Right lung (tissue), 10 donors: ENCODE measurements around the gene CMTR2. TPM values are rescaled to one million over a fixed set of nuclear protein-coding genes. Genes with fewer than 3 reads are reported as not detected.
"Not testable (repeated sequence)": the region's sequence is repeated elsewhere in the genome, so short reads cannot be mapped to it uniquely, and the experiment has no call there.

Experiments used
- DNase-seq, 2 donors: peaks; one replicate each; pipeline ENCODE4 v3.0.0-alpha.2; 2013
- long read RNA-seq, 8 donors: transcript quantifications; one replicate each; lab custom pipeline, GENCODE V29; 2026
- polyA plus RNA-seq, 5 donors: library from polyadenylated mRNA; unstranded; fragments of 120-200 nt; gene quantifications; one replicate each; pipeline versions ENCODE4 v1.2.1 to v1.2.3, GENCODE V29; 2013; ENCODE audit warnings: inconsistent platforms in 1 of 5, low replicate concordance in 1 of 5; ENCODE audit not compliant: insufficient read length in 5 of 5, insufficient read depth in 1 of 5

CMTR2 gene, protein sequence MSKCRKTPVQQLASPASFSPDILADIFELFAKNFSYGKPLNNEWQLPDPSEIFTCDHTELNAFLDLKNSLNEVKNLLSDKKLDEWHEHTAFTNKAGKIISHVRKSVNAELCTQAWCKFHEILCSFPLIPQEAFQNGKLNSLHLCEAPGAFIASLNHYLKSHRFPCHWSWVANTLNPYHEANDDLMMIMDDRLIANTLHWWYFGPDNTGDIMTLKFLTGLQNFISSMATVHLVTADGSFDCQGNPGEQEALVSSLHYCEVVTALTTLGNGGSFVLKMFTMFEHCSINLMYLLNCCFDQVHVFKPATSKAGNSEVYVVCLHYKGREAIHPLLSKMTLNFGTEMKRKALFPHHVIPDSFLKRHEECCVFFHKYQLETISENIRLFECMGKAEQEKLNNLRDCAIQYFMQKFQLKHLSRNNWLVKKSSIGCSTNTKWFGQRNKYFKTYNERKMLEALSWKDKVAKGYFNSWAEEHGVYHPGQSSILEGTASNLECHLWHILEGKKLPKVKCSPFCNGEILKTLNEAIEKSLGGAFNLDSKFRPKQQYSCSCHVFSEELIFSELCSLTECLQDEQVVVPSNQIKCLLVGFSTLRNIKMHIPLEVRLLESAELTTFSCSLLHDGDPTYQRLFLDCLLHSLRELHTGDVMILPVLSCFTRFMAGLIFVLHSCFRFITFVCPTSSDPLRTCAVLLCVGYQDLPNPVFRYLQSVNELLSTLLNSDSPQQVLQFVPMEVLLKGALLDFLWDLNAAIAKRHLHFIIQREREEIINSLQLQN
- polyA plus RNA-seq = 10 to 100 TPM; 33.6 to 58.3 (median 43.4) TPM
- long read RNA-seq, donor 1, full-length matches to known transcripts = 10 of 10 reads
- long read RNA-seq, donor 1, partial matches to known transcripts = 0 of 10 reads
- long read RNA-seq, donor 1, other reads (novel, unspliced or antisense) = 0 of 10 reads
- long read RNA-seq, donor 2, full-length matches to known transcripts = 4 of 4 reads
- long read RNA-seq, donor 2, partial matches to known transcripts = 0 of 4 reads
- long read RNA-seq, donor 2, other reads (novel, unspliced or antisense) = 0 of 4 reads
- long read RNA-seq, donor 3, full-length matches to known transcripts = 4 of 4 reads
- long read RNA-seq, donor 3, partial matches to known transcripts = 0 of 4 reads
- long read RNA-seq, donor 3, other reads (novel, unspliced or antisense) = 0 of 4 reads
- long read RNA-seq, donor 4, full-length matches to known transcripts = 5 of 5 reads
- long read RNA-seq, donor 4, partial matches to known transcripts = 0 of 5 reads
- long read RNA-seq, donor 4, other reads (novel, unspliced or antisense) = 0 of 5 reads
- long read RNA-seq, donor 5, full-length matches to known transcripts = 17 of 17 reads
- long read RNA-seq, donor 5, partial matches to known transcripts = 0 of 17 reads
- long read RNA-seq, donor 5, other reads (novel, unspliced or antisense) = 0 of 17 reads
- long read RNA-seq, donor 6, full-length matches to known transcripts = 10 of 16 reads
- long read RNA-seq, donor 6, partial matches to known transcripts = 6 of 16 reads
- long read RNA-seq, donor 6, other reads (novel, unspliced or antisense) = 0 of 16 reads
- long read RNA-seq, donor 7, full-length matches to known transcripts = 8 of 8 reads
- long read RNA-seq, donor 7, partial matches to known transcripts = 0 of 8 reads
- long read RNA-seq, donor 7, other reads (novel, unspliced or antisense) = 0 of 8 reads
- long read RNA-seq, donor 8, full-length matches to known transcripts = 1 of 1 reads
- long read RNA-seq, donor 8, partial matches to known transcripts = 0 of 1 reads
- long read RNA-seq, donor 8, other reads (novel, unspliced or antisense) = 0 of 1 reads

DNA sequence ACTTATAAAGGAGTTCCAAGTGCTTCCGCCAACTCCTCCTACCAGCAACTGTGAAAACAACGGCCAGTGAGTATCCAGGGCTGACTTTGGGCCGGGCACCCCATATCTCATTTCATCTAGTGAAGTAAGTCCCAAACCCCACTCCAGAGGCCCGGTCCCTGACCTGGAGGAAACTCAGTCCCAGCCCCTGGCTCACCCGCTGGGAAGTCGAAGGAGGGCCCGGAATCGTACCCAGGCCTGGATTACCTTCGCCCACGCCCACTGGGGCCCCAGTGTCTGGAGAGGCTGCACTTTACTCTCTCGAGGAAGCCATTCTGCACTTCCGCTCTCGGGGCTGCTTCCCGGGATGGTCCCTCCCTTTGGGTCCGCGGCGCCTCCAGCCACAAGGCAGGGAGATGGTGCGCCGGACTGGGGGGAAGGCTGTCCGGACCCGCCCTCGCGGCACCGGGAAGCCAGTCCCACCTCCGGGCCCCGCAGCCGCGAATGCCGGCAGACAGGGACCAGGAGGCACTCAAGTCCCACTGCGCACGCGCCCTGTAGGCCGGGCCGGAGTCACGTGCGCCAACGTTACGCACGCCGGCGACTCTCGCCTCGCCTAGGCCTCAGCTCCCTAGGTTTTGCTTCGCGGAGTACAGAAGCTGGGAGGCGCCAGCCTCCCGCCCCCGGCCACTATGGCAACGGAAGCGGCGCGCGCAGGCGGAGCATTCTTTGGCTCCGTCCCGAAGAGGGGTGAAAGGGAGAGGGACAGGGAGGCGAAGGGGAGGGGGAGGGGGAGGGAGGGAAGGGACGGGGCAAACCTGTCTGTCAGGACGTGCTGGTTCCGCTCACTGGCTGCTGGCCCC, at the start of gene CMTR2:
TSS of gene CMTR2 (minus strand) at position 513 of the 842 bp plus-strand sequence. CDS start 3,482 bp downstream, outside the sequence.
- peak; percentile 97 to 98 for DNase-seq

DNA sequence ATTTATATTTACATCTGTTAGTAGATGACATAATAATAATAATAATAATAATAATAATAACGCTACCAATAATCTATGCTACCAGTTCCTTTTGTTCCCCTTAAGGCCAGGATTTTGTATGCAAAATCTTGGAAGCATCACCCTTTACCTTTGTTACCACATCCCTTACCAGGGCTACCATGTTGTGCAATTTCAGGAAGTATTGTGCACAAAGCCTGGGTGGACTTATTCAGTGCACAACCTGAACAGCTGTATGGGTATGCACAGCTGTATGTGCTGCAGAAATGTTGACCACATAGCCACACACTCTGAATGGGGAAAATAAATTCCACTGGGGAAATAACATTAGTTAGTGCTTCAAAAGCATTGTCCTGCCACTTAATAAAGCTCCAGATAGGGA, 49.4 kb upstream of the CMTR2 start:
- no peak for DNase-seq

DNA sequence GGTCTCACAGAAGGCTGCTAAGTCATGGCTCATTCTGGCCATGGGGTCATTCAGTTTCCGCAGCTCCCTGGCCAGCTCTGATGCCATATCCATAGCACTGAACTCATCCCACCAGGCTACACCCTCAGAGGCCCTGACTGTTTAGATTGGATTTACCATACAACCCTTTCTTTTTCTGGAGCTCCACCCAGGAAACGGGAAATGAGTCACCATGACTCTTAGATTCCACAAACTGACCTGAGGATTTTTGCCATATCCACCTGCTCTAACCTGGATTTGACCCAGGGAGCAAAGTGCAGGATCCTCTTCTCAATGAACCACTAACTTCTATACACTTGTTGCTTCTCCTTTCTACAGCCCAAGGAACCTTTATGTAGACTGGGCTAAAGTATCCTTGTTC, 49.0 kb upstream of the CMTR2 start:
- no peak for DNase-seq

DNA sequence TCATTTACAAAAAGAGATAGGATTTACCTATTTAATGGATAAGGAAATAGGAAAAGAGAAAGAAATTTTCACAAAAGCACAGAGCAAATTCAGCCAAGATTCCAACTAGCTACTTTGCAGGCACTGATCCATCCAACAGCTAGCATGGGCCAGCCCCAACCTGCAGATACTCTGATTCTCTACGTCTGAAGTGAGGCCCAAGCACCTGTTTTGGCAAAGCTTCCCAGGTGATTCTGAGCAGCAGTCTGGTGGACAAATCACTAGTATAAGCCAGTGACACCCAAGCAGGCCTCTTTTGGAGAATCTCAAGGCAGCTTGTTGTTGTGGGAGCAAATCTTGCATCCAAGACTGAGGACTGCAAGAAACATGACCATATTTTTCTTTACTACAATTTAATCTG, 48.4 kb upstream of the CMTR2 start:
- DNase-seq = no peak

DNA sequence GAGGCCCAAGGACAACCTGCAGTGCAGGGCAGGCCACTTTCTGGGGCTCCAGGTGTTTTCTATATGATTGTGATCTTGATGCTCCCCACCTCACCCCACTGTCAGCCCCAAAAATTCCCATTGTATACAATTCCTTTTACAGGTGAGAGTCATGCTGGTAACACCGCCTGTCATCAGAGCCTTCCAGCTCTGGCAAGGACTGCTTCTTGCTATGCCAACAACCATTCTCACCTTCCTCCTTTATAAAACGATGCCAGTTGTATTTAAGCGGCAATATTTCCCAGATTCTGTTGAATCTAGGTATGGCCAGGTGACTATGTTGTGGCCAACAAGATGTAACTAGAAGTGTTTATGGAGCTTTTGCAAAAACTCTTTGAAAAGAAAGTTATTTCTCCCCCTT, 38.9 kb upstream of the CMTR2 start:
- no peak for DNase-seq

DNA sequence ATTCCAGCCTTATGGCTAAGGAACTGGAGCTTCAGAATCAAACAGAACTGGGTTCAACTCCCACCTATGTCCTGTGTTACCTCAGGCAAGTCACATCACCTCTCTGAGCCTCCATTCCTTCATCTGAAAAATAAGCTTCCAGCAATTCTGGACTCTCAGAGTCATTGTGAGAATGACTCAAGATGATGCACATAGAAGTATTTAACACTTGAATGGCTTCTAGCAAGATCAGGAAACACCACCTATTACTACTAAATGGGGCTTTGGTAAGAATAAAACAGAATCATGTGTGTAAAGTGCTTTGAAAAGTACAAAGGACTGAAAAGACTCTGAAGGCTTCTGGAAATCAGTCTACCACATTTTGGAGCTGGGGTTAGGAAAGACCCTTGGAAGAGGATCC, 38.5 kb upstream of the CMTR2 start:
- DNase-seq = no peak

DNA sequence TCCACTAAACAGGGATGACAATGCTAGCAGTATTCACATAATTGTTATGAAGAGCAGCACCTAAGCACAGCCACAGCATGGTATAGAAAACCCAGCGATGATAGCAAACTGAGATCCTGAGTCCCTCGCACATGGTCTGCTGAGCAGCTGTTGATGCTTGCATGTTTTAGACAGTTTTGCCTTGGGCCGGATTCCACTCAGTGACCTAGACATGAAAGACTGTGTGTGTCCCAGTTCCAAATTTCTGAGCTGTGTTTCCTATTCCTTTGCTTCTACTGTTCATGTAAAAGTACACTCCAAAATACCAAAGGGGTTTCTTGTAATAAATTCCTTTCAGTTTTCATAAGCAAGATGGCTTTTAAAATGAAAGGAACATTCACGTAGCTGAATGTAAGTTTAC, 30.8 kb upstream of the CMTR2 start:
- DNase-seq = no peak

DNA sequence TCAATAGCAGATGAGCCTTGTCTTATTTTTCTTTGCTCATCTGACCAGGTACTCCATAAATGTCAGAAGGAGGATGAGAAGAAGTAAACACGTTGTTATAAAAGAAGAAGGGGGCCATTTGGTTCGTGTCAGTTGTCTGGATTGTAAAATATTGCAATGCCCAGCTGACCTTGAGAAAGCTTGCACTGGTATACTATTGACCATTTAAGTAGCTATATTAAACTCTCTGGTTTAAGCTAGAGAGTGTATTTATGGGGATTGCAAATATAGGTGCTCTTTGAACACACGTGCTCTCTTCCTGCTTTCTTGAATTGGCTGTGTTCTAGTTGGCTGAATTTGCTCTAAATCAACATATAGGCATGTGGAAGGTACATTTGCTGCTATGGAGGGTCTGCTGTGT, 26.1 kb upstream of the CMTR2 start:
- DNase-seq = no peak

DNA sequence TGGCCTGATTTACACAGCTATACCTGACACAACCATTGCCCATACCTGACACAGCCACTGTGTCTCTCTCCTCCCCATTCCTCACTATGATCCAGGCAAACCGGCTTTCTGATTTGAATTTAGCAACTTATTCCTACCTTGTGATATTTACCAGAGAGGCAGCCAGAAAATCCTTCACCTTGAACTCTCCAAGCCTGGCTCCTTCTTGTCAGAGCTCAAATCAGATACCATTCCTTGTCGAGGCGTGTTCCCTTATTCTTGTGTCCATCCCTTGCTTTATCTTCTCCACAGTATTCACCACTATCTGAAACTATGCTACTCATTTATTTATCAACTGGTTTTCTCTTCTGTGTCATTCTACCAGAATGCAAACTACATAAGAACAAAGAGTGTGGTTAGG, 24.4 kb upstream of the CMTR2 start:
- not testable (repeated sequence) for DNase-seq

DNA sequence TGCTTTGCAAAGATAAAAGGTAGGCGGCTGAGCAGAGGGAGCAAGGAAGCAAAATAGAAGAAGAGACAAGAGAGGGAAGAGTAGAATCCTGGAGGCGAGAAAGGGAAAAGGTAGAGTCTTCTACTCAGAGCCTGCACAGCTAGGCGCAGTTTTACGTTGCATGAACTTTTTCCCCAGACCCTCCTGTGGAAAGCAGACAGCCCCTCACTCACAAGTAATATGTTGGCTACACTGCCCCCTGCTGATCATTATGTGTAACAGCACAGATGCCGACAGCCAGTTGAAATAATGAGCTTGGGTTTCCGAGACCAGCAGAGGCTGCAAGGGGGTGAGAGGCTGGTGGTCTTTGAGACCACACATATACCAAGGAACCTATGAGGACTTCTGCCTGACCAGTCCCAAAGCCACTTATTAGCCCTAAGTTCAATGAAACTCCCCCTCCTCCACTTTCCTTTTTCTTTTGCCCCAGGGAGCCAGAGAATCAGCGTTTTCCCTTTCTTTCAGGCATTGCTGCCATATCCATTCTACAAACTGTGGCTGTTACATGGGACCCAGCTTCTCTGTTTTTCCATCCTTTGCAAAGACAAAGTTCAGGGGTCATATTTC, 22.5 kb upstream of the CMTR2 start:
- peak in 1 of 2 donors; percentile 16 for DNase-seq

DNA sequence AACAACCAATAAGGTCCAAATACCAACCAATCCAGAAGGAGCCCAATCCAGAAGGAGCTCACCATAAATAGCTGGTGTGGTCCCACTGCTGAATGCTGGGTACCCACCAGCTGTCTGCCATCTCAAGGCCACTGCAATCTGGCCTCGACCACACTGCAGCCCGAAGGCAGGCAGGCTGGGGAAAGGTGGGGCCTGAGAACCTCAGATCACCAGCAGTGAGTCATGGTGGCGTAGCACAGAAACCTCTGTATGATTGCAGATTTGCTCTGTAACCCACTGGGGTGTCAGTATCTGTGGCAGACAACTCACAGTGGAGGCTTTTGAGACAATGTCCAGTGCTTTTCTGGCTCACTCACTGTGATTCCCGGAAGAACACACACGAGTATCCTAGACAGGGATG, 14.7 kb upstream of the CMTR2 start:
- no peak for DNase-seq

DNA sequence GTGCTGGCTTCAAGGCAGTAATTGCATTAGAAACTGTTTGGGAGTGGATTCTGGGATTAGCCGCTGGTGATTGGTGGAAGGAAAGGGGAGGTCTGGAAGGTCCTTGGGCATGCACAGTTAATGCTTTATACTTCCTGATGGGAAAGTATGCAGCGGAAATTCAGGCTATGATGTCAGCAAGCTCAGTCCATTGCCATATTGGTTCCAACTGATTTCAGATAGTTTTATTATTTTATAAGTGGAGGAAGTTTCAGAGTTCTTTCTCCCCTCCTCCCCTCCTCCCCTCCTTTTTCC, 8.1 kb upstream of the CMTR2 start:
- no peak for DNase-seq

DNA sequence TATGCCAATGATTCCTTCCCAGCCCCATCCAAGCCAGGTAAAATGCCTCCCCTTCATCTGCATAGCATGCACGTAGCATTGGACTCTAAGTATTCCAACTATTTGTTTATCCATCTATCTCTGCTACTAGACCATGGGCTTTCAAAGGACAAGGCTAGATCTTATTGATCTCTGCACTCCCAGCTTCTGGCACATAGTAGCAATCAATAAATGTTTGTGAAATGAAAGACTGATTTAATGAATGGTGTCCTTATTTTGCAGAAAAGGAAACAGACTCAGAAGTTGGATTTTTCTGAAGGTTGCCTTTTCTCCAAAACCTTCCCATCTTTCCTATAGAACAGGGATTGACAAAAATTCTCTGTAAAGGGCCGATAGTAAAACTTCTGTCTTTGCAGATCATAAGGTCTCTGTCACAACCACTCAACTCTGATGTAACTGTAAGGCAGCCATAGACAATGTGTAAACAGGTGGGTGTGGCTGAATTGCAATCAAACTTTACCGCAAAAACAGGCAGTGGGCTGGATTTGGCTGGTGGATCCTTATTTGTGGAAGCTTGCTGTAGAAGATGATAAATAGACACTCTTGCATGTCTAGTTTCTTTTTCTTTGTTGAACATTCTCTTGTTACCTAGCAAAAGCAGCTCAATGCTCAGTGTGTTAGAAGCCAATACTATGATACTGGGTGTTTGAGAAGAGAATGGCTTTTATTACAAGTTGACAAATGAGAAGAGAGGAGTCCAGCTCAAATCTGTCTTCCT, 7.6 kb upstream of the CMTR2 start:
- no peak for DNase-seq

DNA sequence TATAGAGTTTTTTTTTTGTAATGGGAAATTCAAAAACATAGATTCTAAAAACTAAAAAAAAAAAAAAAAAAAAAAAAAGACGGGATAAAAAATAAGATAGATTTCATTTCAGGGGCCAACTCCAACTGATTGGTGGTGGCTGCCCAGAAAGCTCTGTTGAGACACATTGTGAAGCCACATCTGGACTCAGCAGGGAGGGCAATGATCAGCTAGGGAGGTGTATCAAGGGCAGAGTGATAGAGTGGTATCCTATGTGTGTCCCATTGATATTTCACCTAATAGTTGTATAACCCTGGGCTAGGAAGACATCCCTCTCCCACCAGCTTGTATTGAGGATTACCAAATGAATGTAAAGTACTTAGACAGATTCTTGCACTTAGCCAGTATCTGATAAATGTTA, 6.7 kb upstream of the CMTR2 start:
- no peak for DNase-seq

DNA sequence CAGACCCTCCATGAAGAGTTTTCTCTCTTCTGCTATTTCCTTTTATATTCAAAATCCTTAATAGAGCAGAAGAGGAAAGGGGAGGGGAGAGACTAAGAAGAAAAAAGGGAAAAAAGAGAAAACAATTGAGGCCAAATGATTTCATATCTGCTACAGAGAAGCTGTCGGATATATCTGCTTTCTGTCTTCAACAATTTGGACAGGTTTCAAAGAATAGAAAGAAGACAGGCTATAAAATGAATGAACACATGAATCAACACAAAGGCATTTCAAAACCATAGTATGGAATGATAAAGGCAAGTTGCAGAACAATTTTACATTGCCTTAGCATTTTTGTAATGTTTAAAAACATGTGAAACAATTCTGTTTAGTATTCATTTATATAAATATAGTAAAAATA, 4.7 kb upstream of the CMTR2 start:
- DNase-seq = no peak

DNA sequence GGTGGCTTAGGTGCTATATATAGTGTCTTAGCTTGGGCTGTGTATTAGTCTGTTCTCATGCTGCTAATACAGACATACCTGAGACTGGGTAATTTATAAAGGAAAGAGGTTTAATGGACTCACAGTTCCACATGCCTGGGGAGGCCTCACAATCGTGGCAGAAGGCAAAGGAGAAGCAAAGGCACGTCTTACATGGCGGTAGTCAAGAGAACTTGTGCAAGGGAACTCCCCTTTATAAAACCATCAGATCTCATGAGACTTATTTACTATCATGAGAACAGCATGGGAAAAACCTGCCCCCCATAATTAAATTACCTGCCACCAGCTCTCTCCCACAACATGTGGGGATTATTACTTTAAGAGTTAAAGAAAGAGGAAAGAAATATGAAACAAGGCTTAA, 2.9 kb upstream of the CMTR2 start:
- DNase-seq = not testable (repeated sequence)

DNA sequence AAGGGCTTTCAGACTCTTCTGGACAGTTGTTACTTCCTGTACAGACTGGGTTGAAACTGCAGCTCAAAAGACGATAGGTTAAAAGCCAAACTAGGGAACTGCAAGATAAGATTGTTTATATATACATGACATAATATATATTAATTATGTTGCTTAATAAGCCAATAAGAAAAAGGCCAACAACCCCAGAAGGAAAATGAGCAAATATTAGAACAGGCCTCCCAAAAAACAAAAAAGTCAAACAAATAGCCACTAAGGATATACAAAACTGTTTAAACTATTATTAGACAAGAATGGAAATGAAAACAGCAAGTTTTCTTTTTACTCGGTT, 495 bp upstream of the CMTR2 start:
- DNase-seq = no peak

DNA sequence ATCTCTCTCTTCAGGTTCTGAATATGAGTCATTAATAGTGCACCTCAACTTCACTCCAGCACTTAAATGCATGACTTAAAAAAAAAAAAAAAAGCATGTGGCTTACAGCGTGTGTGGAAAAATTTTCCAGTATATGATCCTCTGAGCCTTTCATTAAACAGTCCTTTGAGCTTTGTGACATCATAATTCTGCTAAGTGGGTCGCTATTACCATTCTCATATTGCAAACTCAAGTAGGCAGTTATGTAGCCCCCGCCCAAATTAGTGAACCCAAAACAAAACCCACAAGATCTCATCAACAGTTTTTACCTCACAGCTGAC, 672 bp downstream of the CMTR2 start:
- no peak for DNase-seq

DNA sequence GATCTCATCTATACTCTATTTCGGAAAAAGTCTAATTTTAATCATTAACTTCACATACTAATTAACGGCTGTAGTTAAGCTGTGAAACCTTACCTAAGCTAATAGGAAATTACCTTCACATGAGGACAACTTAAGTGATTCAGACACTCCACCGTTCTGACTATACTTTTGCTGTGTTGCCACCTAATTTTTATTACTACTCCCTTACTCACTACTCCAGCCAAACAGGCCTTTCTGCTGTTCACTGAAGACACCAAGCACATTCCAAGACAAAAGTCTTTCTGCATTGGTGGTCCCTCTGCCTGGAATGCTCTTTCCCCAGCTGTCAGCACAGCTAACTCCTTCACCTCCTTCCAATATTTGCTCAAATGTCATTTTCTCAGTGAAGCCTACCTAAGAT, 1.3 kb downstream of the CMTR2 start:
- no peak for DNase-seq
